Left lung (tissue), 10 donors: ENCODE measurements around the gene PGLYRP1. TPM values are rescaled to one million over a fixed set of nuclear protein-coding genes. Genes with fewer than 3 reads are reported as not detected.

ENCODE experiments used
- ATAC-seq: fragments of 200-7000 bp; cut with Tn5 transposase; one replicate; pipeline ENCODE4 v1.9.1; 2020; ENCODE audit warnings: moderate library complexity
- DNase-seq, 4 donors: peaks; one replicate each; pipeline ENCODE4 v3.0.0-alpha.2; 2013 to 2020
- H3K27ac ChIP-seq, 2 donors: fragments of 200-600 bp; sonication (generic) in 1 of 2; one replicate each; pipeline versions ENCODE4 v1.5.0 to v1.8.0; 2020 to 2021
- H3K27me3 ChIP-seq, 2 donors: fragments of 200-600 bp; sonication (generic) in 1 of 2; one replicate each; pipeline versions ENCODE4 v1.5.0 to v1.8.0; 2020 to 2021
- H3K36me3 ChIP-seq, 2 donors: fragments of 200-600 bp; sonication (generic) in 1 of 2; one replicate each; pipeline versions ENCODE4 v1.5.0 to v1.8.0; 2020 to 2021
- H3K4me1 ChIP-seq, 2 donors: fragments of 200-600 bp; one replicate each; pipeline ENCODE4 v1.8.0; 2021
- H3K4me3 ChIP-seq, 2 donors: fragments of 200-600 bp; sonication (generic) in 1 of 2; one replicate each; pipeline versions ENCODE4 v1.5.0 to v1.8.0; 2020 to 2021; ENCODE audit warnings: mild to moderate bottlenecking in 1 of 2
- H3K9me3 ChIP-seq, 2 donors: fragments of 200-600 bp; sonication (generic) in 1 of 2; one replicate each; pipeline versions ENCODE4 v1.5.0 to v1.8.0; 2020 to 2021
- intact Hi-C, 2 donors: fragments of 100-400 bp; cut with DNase I; formaldehyde crosslinking; loops; one replicate each; pipeline versions ENCODE4 v1.11.2 to v1.14.2; 2022
- microRNA-seq, 2 donors: library from miRNA; unstranded; fragments of <30 nt; microRNA quantifications; one replicate each; pipeline ENCODE4, GENCODE V29; 2019
- polyA plus RNA-seq, 6 donors: library from polyadenylated mRNA; unstranded; fragments of 120-200 nt; gene quantifications; one replicate each; pipeline ENCODE4 v1.2.1, GENCODE V29; 2013; ENCODE audit not compliant: insufficient read length in 6 of 6
- total RNA-seq, 2 donors: library from RNA; stranded (reverse); fragmentation: NEBNext Ultra II Directional; extraction: Animal tissue kit (Norgen Biotek cat#: 25700); gene quantifications; one replicate each; pipeline ENCODE4 v1.2.1, GENCODE V29; 2021
- TF ChIP-seq, protein P1 (sequence below), 2 donors: fragments of 200-600 bp; sonication (generic) in 1 of 2; IDR thresholded peaks; one replicate each; pipeline versions ENCODE4 v1.5.0 to v1.8.0; 2021; ENCODE audit warnings: antibody characterized with exemption in 2 of 2
- donor health status: DM: no; HTN: yes; CAD: no.
- donor health status: DM: no; HTN: no; CAD: no.

Gene PGLYRP1
- total and polyA plus RNA-seq, 8 donors = 0.31 to 6.3 (median 0.89) TPM

DNA sequence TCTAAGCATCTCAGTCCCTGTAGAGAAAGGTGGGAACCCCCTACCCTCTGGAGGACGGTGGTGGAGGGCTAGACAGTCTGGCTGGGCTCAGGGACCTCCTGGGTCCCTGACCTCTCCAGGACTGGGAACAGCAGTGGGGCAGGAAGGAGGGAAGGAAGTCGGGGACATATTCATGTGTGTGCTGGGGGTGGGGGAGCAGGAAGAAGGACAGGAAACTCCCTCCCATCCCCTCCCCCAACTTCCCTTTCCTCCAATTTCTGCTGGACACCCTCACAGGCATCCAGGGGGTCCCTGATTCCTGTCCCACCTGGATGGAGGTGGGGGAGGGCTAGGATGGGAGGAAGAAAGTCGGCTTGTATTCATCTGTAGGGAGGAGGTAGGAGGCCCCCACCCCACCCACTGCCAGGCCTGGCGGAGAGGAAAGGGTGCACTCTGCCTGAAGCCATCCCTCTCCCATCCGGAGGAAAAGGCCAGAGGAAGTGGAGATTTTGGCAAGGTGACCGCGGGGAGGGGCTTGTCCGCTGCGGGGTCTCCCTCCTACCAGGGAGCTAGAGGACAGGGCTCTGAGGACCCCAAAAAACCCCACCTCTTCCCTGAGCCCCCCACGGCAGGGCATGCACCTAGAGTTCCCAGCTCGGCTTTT, 51.5 kb downstream of the PGLYRP1 start:
- Histone ChIP-seq H3K27ac (peak overlapping the region in 1 of 2 donors; percentile 50), H3K27me3 (peaks cover 37 to 94% of the 10 kb centered on the region in 2 donors), H3K36me3 (no peaks in the 10 kb centered on the region), H3K4me3 (peak overlapping the region in 1 of 2 donors; percentile 46), H3K4me1 (peaks cover 0 to 10% of the 10 kb centered on the region in 2 donors), H3K9me3 (no peaks in the 10 kb centered on the region)
- intact Hi-C loops = no loop called here
- TF ChIP-seq, protein P1, sequence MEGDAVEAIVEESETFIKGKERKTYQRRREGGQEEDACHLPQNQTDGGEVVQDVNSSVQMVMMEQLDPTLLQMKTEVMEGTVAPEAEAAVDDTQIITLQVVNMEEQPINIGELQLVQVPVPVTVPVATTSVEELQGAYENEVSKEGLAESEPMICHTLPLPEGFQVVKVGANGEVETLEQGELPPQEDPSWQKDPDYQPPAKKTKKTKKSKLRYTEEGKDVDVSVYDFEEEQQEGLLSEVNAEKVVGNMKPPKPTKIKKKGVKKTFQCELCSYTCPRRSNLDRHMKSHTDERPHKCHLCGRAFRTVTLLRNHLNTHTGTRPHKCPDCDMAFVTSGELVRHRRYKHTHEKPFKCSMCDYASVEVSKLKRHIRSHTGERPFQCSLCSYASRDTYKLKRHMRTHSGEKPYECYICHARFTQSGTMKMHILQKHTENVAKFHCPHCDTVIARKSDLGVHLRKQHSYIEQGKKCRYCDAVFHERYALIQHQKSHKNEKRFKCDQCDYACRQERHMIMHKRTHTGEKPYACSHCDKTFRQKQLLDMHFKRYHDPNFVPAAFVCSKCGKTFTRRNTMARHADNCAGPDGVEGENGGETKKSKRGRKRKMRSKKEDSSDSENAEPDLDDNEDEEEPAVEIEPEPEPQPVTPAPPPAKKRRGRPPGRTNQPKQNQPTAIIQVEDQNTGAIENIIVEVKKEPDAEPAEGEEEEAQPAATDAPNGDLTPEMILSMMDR (IDR thresholded peaks at IDR 0.05) = no peak
- ATAC-seq (no peak), DNase-seq (peak in 1 of 4 donors; percentile 45)

DNA sequence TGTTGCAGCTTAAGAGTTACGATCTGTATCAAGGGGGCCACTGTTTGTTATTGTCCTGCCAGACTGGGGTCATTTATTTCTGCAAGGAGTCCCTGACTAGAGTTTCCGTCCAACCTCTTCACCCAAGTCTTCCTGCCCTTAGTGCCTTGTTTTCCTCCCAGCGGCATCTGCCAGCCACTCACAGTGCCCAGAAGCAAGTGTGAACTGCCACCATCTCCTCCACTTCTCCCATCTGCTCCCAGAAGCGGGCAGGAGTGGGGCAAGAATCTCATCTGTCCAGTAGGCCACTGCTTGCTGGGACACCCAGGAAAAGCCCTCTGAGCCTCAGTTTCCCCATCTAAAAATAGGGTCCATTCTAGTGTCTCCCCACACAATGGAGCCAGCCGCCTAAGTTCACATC, 53.2 kb downstream of the PGLYRP1 start:
- Histone ChIP-seq H3K36me3 (no peaks in the 10 kb centered on the region), H3K4me3 (no peak overlapping the region), H3K9me3 (no peaks in the 10 kb centered on the region), H3K27me3 (peaks cover 34 to 83% of the 10 kb centered on the region in 2 donors), H3K27ac (no peak overlapping the region), H3K4me1 (peaks cover 0 to 10% of the 10 kb centered on the region in 2 donors)
- ATAC-seq (no peak), DNase-seq (no peak)
- TF ChIP-seq, protein P1 (IDR thresholded peaks at IDR 0.05) = no peak
- intact Hi-C loops = no loop called here

Small RNA genes lying within 50 kb of the gene (microRNA-seq; reads per million reads assigned to microRNA genes)
- gene MIR769 = 65.1 to 67.7 reads per million in 2 donors

Other genes with a start within 250 kb of the PGLYRP1 start
- gene DMPK, start 240.6 kb downstream of the PGLYRP1 start, total RNA-seq = 10 to 100 TPM; 44.6 to 50.0 TPM
- 10 to 100 TPM; 55.3 to 81.7 (median 62.0) TPM for gene DMPK, start 240.6 kb downstream of the PGLYRP1 start, polyA plus RNA-seq
- 10 to 100 TPM; 49.0 to 49.3 TPM for gene DMWD, start 230.2 kb downstream of the PGLYRP1 start, total RNA-seq
- 10 to 100 TPM; 29.6 to 51.4 (median 33.2) TPM for gene DMWD, start 230.2 kb downstream of the PGLYRP1 start, polyA plus RNA-seq
- gene RSPH6A, start 207.7 kb downstream of the PGLYRP1 start, total RNA-seq = under 1 TPM in 1 of 2 donors, not detected in 1; 0.13 TPM
- gene RSPH6A, start 207.7 kb downstream of the PGLYRP1 start, polyA plus RNA-seq = under 1 TPM in 1 of 6 donors, not detected in 5; 0.09 TPM
- gene SYMPK, start 159.9 kb downstream of the PGLYRP1 start, total RNA-seq = 10 to 100 TPM; 69.0 to 69.3 TPM
- gene SYMPK, start 159.9 kb downstream of the PGLYRP1 start, polyA plus RNA-seq = 10 to 100 TPM; 65.6 to 77.6 (median 68.7) TPM
- gene FOXA3, start 158.7 kb downstream of the PGLYRP1 start, total RNA-seq = 1 to 10 TPM in 1 of 2 donors, under 1 TPM in 1; 0.45 to 1.6 TPM
- 1 to 10 TPM; 1.1 to 3.1 (median 1.6) TPM for gene FOXA3, start 158.7 kb downstream of the PGLYRP1 start, polyA plus RNA-seq
- gene IRF2BP1, start 136.9 kb downstream of the PGLYRP1 start, total RNA-seq = 10 to 100 TPM; 18.0 to 20.3 TPM
- 10 to 100 TPM; 13.7 to 24.7 (median 19.5) TPM for gene IRF2BP1, start 136.9 kb downstream of the PGLYRP1 start, polyA plus RNA-seq
- 1 to 10 TPM; 7.2 to 8.7 TPM for gene MYPOP, start 120.4 kb downstream of the PGLYRP1 start, total RNA-seq
- gene MYPOP, start 120.4 kb downstream of the PGLYRP1 start, polyA plus RNA-seq = 1 to 10 TPM; 3.6 to 6.9 (median 4.8) TPM
- gene NANOS2, start 108.3 kb downstream of the PGLYRP1 start, total RNA-seq = not detected
- not detected for gene NANOS2, start 108.3 kb downstream of the PGLYRP1 start, polyA plus RNA-seq
- gene NOVA2, start 49.2 kb downstream of the PGLYRP1 start, total RNA-seq = 10 to 100 TPM in 1 of 2 donors, 1 to 10 TPM in 1; 6.4 to 12.6 TPM
- gene NOVA2, start 49.2 kb downstream of the PGLYRP1 start, polyA plus RNA-seq = 10 to 100 TPM in 4 of 6 donors, 1 to 10 TPM in 2; 7.1 to 13.9 (median 11.5) TPM
- gene CCDC61, start 27.6 kb downstream of the PGLYRP1 start, total RNA-seq = 10 to 100 TPM; 15.9 to 17.3 TPM
- gene CCDC61, start 27.6 kb downstream of the PGLYRP1 start, polyA plus RNA-seq = 10 to 100 TPM; 12.1 to 15.9 (median 14.3) TPM
- not detected for gene IGFL4, start 17.9 kb upstream of the PGLYRP1 start, total RNA-seq
- 1 to 10 TPM in 3 of 6 donors, under 1 TPM in 3; 0.48 to 1.2 (median 1.0) TPM for gene IGFL4, start 17.9 kb upstream of the PGLYRP1 start, polyA plus RNA-seq
- gene IGFL3, start 101.6 kb upstream of the PGLYRP1 start, total RNA-seq = not detected
- gene IGFL3, start 101.6 kb upstream of the PGLYRP1 start, polyA plus RNA-seq = not detected
- 1 to 10 TPM in 1 of 2 donors, not detected in 1; 1.8 TPM for gene IGFL2, start 125.2 kb upstream of the PGLYRP1 start, total RNA-seq
- 1 to 10 TPM in 4 of 6 donors, under 1 TPM in 2; 0.28 to 1.4 (median 1.2) TPM for gene IGFL2, start 125.2 kb upstream of the PGLYRP1 start, polyA plus RNA-seq
- gene IGFL1, start 206.7 kb upstream of the PGLYRP1 start, total RNA-seq = under 1 TPM in 1 of 2 donors, not detected in 1; 0.35 TPM
- gene IGFL1, start 206.7 kb upstream of the PGLYRP1 start, polyA plus RNA-seq = not detected